SJSA1 (cell line): ENCODE results near the gene YBX1. TPM values are rescaled to one million over a fixed set of nuclear protein-coding genes. Genes with fewer than 3 reads are reported as not detected.

Experiments
- DNase-seq, 2 experiments: peaks; one replicate each; pipeline ENCODE4 v3.0.0-alpha.2; 2015 to 2020; ENCODE audit warnings: low spot score in 2 of 2, low read depth in 1 of 2
- H3K27ac ChIP-seq: fragments of 250-450 bp; sonication (Bioruptor Pico); 2 replicates; pipeline ENCODE4 v1.5.1; 2020; ENCODE audit warnings: mild to moderate bottlenecking, moderate library complexity
- H3K27me3 ChIP-seq: fragments of 250-450 bp; sonication (Bioruptor Pico); replicated peaks from 2 replicates; pipeline ENCODE4 v1.5.1; 2020; ENCODE audit warnings: mild to moderate bottlenecking, moderate library complexity
- H3K36me3 ChIP-seq: fragments of 250-450 bp; sonication (Bioruptor Pico); 2 replicates; pipeline ENCODE4 v1.5.1; 2020; ENCODE audit warnings: mild to moderate bottlenecking
- H3K4me1 ChIP-seq: fragments of 250-450 bp; sonication (Bioruptor Pico); replicated peaks from 2 replicates; pipeline ENCODE4 v1.6.1; 2021; ENCODE audit warnings: mild to moderate bottlenecking
- H3K4me3 ChIP-seq: fragments of 250-450 bp; sonication (Bioruptor Pico); 2 replicates; pipeline ENCODE4 v1.5.1; 2020; ENCODE audit warnings: mild to moderate bottlenecking
- H3K9me3 ChIP-seq: fragments of 250-450 bp; sonication (Bioruptor Pico); replicated peaks from 2 replicates; pipeline ENCODE4 v1.5.1; 2020; ENCODE audit warnings: mild to moderate bottlenecking
- total RNA-seq: library from RNA; depleted of rRNA; stranded (reverse); fragments of >200 nt; shearing (Covaris generic); gene quantifications from 2 replicates; pipeline ENCODE4 v1.2.3, GENCODE V29; 2014; rRNA removed

The YBX1 gene
- total RNA-seq: 838 and 1,346 TPM in 2 replicates

- peak; percentile 95 to 97 for DNase-seq
- peaks cover 41% of the 10 kb centered on the region for H3K36me3 ChIP-seq
- no peaks in the 10 kb centered on the region for H3K27me3 ChIP-seq
- peak within 1 kb of the TSS; percentile 72 for H3K27ac ChIP-seq
- H3K9me3 ChIP-seq: no peaks in the 10 kb centered on the region
- H3K4me3 ChIP-seq: peak within 1 kb of the TSS; percentile 94
- H3K4me1 ChIP-seq: peaks cover 24% of the 10 kb centered on the region
These were observed at the start of gene YBX1 for GRCh38 chr1:42681741-42682483. Gene YBX1 (plus strand): TSS chr1:42682418. CDS start chr1:42682566, 148 bp downstream.

GRCh38 chr1:42639116-42639515, 43.1 kb upstream of the YBX1 start:
- Histone ChIP-seq H3K27me3 (no peaks in the 10 kb centered on the region; the same call in none of the 2 replicates), H3K4me3 (no peak overlapping the region), H3K9me3 (no peaks in the 10 kb centered on the region), H3K4me1 (no peaks in the 10 kb centered on the region), H3K36me3 (no peaks in the 10 kb centered on the region), H3K27ac (no peak overlapping the region)
- no peak for DNase-seq

- Histone ChIP-seq H3K27me3 (no peaks in the 10 kb centered on the region), H3K27ac (no peak overlapping the region), H3K4me1 (no peaks in the 10 kb centered on the region), H3K36me3 (no peaks in the 10 kb centered on the region), H3K9me3 (no peaks in the 10 kb centered on the region), H3K4me3 (no peak overlapping the region)
- DNase-seq: no peak
These were observed 36.2 kb upstream of the YBX1 start for GRCh38 chr1:42646056-42646455.

GRCh38 chr1:42657201-42657600, 25.0 kb upstream of the YBX1 start:
- DNase-seq: no peak
- Histone ChIP-seq H3K4me3 (no peak overlapping the region), H3K36me3 (peaks cover 31% of the 10 kb centered on the region), H3K9me3 (no peaks in the 10 kb centered on the region), H3K4me1 (peaks cover 8% of the 10 kb centered on the region; the same call in 1 of the 2 replicates), H3K27ac (no peak overlapping the region), H3K27me3 (peaks cover 8% of the 10 kb centered on the region; the same call in 1 of the 2 replicates)

- peaks cover 35% of the 10 kb centered on the region for H3K36me3 ChIP-seq
- peak within 1 kb of the TSS; percentile 67 for H3K4me3 ChIP-seq
- peak within 1 kb of the TSS; percentile 38 for H3K27ac ChIP-seq
- H3K9me3 ChIP-seq: no peaks in the 10 kb centered on the region
- H3K4me1 ChIP-seq: peaks cover 8% of the 10 kb centered on the region; the same call in 1 of the 2 replicates
- peaks cover 5% of the 10 kb centered on the region; the same call in 1 of the 2 replicates for H3K27me3 ChIP-seq
- peak; percentile 88 to 94 for DNase-seq
These were observed 24.0 kb upstream of the YBX1 start, which contains the start of gene PPIH for GRCh38 chr1:42657981-42658876. Gene PPIH (plus strand): TSS chr1:42658423. CDS start chr1:42658447, 24 bp downstream.

GRCh38 chr1:42658877-42659337, 23.3 kb upstream of the YBX1 start:
- no peak for DNase-seq
- no peaks in the 10 kb centered on the region for H3K9me3 ChIP-seq
- peak overlapping the region; percentile 38; the same call in 1 of the 2 replicates for H3K27ac ChIP-seq
- H3K4me3 ChIP-seq: peak overlapping the region; percentile 67
- peaks cover 41% of the 10 kb centered on the region for H3K36me3 ChIP-seq
- H3K27me3 ChIP-seq: peaks cover 2% of the 10 kb centered on the region; the same call in 1 of the 2 replicates
- peaks cover 8% of the 10 kb centered on the region; the same call in 1 of the 2 replicates for H3K4me1 ChIP-seq

GRCh38 chr1:42660907-42661500, 21.2 kb upstream of the YBX1 start:
- DNase-seq: no peak
- Histone ChIP-seq H3K4me3 (no peak overlapping the region), H3K27ac (no peak overlapping the region), H3K27me3 (no peaks in the 10 kb centered on the region), H3K9me3 (no peaks in the 10 kb centered on the region), H3K4me1 (peaks cover 8% of the 10 kb centered on the region; the same call in 1 of the 2 replicates), H3K36me3 (peaks cover 62% of the 10 kb centered on the region)

GRCh38 chr1:42669936-42670335, 12.3 kb upstream of the YBX1 start:
- DNase-seq: no peak
- Histone ChIP-seq H3K4me3 (no peak overlapping the region), H3K4me1 (no peaks in the 10 kb centered on the region), H3K36me3 (peaks cover 65% of the 10 kb centered on the region), H3K9me3 (no peaks in the 10 kb centered on the region), H3K27ac (no peak overlapping the region), H3K27me3 (no peaks in the 10 kb centered on the region)

- DNase-seq: no peak
These were observed 11.8 kb upstream of the YBX1 start for GRCh38 chr1:42670425-42670824.

GRCh38 chr1:42674214-42674613, 8.0 kb upstream of the YBX1 start:
- no peaks in the 10 kb centered on the region for H3K4me1 ChIP-seq
- H3K9me3 ChIP-seq: no peaks in the 10 kb centered on the region
- H3K27ac ChIP-seq: no peak overlapping the region
- no peak overlapping the region for H3K4me3 ChIP-seq
- no peaks in the 10 kb centered on the region for H3K27me3 ChIP-seq
- no peak for DNase-seq
- peaks cover 39% of the 10 kb centered on the region; the same call in 1 of the 2 replicates for H3K36me3 ChIP-seq

More at GRCh38 chr1:42670425-42670824, 11.8 kb upstream of the YBX1 start:
- Histone ChIP-seq H3K27me3 (no peaks in the 10 kb centered on the region), H3K4me3 (no peak overlapping the region), H3K4me1 (no peaks in the 10 kb centered on the region), H3K36me3 (peaks cover 65% of the 10 kb centered on the region), H3K27ac (no peak overlapping the region), H3K9me3 (no peaks in the 10 kb centered on the region)

- no peak overlapping the region for H3K27ac ChIP-seq
These were observed 7.5 kb upstream of the YBX1 start for GRCh38 chr1:42674682-42675081.

GRCh38 chr1:42675467-42675866, 6.8 kb upstream of the YBX1 start:
- Histone ChIP-seq H3K9me3 (no peaks in the 10 kb centered on the region), H3K27ac (no peak overlapping the region), H3K4me1 (no peaks in the 10 kb centered on the region), H3K36me3 (peaks cover 29% of the 10 kb centered on the region; the same call in 1 of the 2 replicates), H3K27me3 (no peaks in the 10 kb centered on the region), H3K4me3 (no peak overlapping the region)
- no peak for DNase-seq

More at GRCh38 chr1:42674682-42675081, 7.5 kb upstream of the YBX1 start:
- Histone ChIP-seq H3K4me3 (no peak overlapping the region), H3K27me3 (no peaks in the 10 kb centered on the region), H3K9me3 (no peaks in the 10 kb centered on the region), H3K4me1 (no peaks in the 10 kb centered on the region), H3K36me3 (peaks cover 36% of the 10 kb centered on the region; the same call in 1 of the 2 replicates)
- no peak for DNase-seq

- Histone ChIP-seq H3K27me3 (no peaks in the 10 kb centered on the region), H3K36me3 (peaks cover 28% of the 10 kb centered on the region; the same call in 1 of the 2 replicates), H3K4me3 (no peak overlapping the region), H3K4me1 (peaks cover 9% of the 10 kb centered on the region), H3K9me3 (no peaks in the 10 kb centered on the region), H3K27ac (no peak overlapping the region)
- no peak for DNase-seq
These were observed 5.6 kb upstream of the YBX1 start for GRCh38 chr1:42676534-42677087.
